Measurements from ENCODE around the gene ADAM17.

The ADAM17 gene

GRCh38 chr2:9538000-9538507 lies 17.6 kb downstream of the ADAM17 start:
- Histone ChIP-seq H3K9me3 (ENCODE audit: insufficient read depth, low read depth, low read length) (no peaks in the 10 kb centered on the region), H3F3A (ENCODE audit: low read depth) (0 out of 2 replicates have a peak, but pooled peaks cover 5% of the 10 kb centered on the region), H4K20me1 (ENCODE audit: insufficient read depth, low read length, poor library complexity, severe bottlenecking) (peaks cover 11% of the 10 kb centered on the region), H3K36me3 (ENCODE audit: insufficient read depth, low read length) (peaks cover 58% of the 10 kb centered on the region), H3K9me2 (replicated peaks; ENCODE audit: low read depth, low read length) (no peaks in the 10 kb centered on the region), H3K4me1 (ENCODE audit: insufficient read depth, low read length, poor library complexity, severe bottlenecking) (peaks cover 8% of the 10 kb centered on the region), H3K9ac (ENCODE audit: low read depth, low read length, poor library complexity, severe bottlenecking) (no peak overlapping the region), H3K4me3 (ENCODE audit: low read length, poor library complexity, severe bottlenecking) (no peak overlapping the region), H3K79me2 (ENCODE audit: insufficient read depth, low read length) (peaks cover 49% of the 10 kb centered on the region), H3K27me3 (ENCODE audit: insufficient read depth, low read length, poor library complexity, severe bottlenecking) (no peaks in the 10 kb centered on the region), H2AFZ (ENCODE audit: low read length) (no peak overlapping the region), H3K4me2 (ENCODE audit: low read depth, low read length, poor library complexity, severe bottlenecking) (no peak overlapping the region)
- TF ChIP-seq CTCF (conservative IDR thresholded peaks at IDR 0.05; ENCODE audit: low read length) (no peak), EZH2phosphoT487 (IDR thresholded peaks at IDR 0.05; ENCODE audit: borderline replicate concordance) (no peak)

DNA sequence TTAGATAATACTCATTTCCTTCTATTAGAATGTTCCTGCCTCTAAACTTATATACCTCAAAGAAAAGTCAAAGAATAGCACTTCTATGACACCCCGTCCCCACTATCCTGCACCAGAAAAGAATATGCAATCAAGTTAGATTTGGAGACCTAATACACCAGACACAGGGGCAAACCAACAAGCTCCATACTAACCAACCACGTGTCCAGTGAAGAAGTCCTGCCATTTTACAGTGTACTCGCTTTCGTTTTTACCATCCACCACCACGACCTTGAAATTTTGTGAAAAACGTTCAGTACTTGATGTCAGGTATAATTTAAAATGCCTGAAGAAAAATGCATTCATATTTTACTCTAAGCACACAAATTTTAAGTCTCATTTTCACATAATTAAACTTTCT lies 19.1 kb downstream of the ADAM17 start:
- no peak overlapping the region for H3K4me3 ChIP-seq (ENCODE audit: low read length, poor library complexity, severe bottlenecking)
- H3K9me3 ChIP-seq (ENCODE audit: insufficient read depth, low read depth, low read length) = no peaks in the 10 kb centered on the region
- no peaks in the 10 kb centered on the region for H3K9me2 ChIP-seq (replicated peaks; ENCODE audit: low read depth, low read length)
- no peak for TF ChIP-seq CTCF (conservative IDR thresholded peaks at IDR 0.05; ENCODE audit: low read length)
- no peak for TF ChIP-seq EZH2phosphoT487 (IDR thresholded peaks at IDR 0.05; ENCODE audit: borderline replicate concordance)
- peaks cover 8% of the 10 kb centered on the region for H3K4me1 ChIP-seq (ENCODE audit: insufficient read depth, low read length, poor library complexity, severe bottlenecking)
- H2AFZ ChIP-seq (ENCODE audit: low read length) = no peak overlapping the region
- peaks cover 58% of the 10 kb centered on the region for H3K36me3 ChIP-seq (ENCODE audit: insufficient read depth, low read length)
- peaks cover 36% of the 10 kb centered on the region for H3K79me2 ChIP-seq (ENCODE audit: insufficient read depth, low read length)
- H3K27me3 ChIP-seq (ENCODE audit: insufficient read depth, low read length, poor library complexity, severe bottlenecking) = no peaks in the 10 kb centered on the region
- H3F3A ChIP-seq (ENCODE audit: low read depth) = 0 out of 2 replicates have a peak, but pooled peaks cover 5% of the 10 kb centered on the region
- peaks cover 11% of the 10 kb centered on the region for H4K20me1 ChIP-seq (ENCODE audit: insufficient read depth, low read length, poor library complexity, severe bottlenecking)
- H3K9ac ChIP-seq (ENCODE audit: low read depth, low read length, poor library complexity, severe bottlenecking) = no peak overlapping the region
- no peak overlapping the region for H3K4me2 ChIP-seq (ENCODE audit: low read depth, low read length, poor library complexity, severe bottlenecking)

DNA sequence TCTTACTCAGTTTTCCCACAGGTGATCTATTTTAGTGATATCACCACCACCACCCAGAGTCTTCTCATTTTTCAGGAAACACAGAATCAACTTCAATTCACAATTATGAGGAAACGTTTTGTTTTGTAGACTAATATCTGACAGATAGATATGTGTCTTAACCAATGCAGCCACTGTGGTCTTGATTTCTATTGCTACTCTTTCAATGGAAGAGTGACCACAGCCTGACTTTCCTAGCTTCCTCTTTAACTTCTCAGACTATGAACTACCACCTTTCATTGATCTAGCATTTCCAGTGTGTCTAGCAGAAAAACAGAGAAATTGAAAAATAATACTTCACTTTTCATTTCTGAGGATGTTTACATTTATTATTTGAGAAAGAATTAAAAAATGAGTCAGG lies 20.5 kb downstream of the ADAM17 start:
- Histone ChIP-seq H3K79me2 (ENCODE audit: insufficient read depth, low read length) (peaks cover 25% of the 10 kb centered on the region), H3K36me3 (ENCODE audit: insufficient read depth, low read length) (peaks cover 53% of the 10 kb centered on the region)

More for the DNA sequence above, 20.5 kb downstream of the ADAM17 start:
- H3K9me3 ChIP-seq (ENCODE audit: insufficient read depth, low read depth, low read length) = no peaks in the 10 kb centered on the region
- H3K4me1 ChIP-seq (ENCODE audit: insufficient read depth, low read length, poor library complexity, severe bottlenecking) = peaks cover 8% of the 10 kb centered on the region
- no peaks in the 10 kb centered on the region for H3K27me3 ChIP-seq (ENCODE audit: insufficient read depth, low read length, poor library complexity, severe bottlenecking)
- 0 out of 2 replicates have a peak, but pooled peaks cover 5% of the 10 kb centered on the region for H3F3A ChIP-seq (ENCODE audit: low read depth)
- no peak for TF ChIP-seq EZH2phosphoT487 (IDR thresholded peaks at IDR 0.05; ENCODE audit: borderline replicate concordance)
- TF ChIP-seq CTCF (conservative IDR thresholded peaks at IDR 0.05; ENCODE audit: low read length) = no peak
- H4K20me1 ChIP-seq (ENCODE audit: insufficient read depth, low read length, poor library complexity, severe bottlenecking) = peaks cover 8% of the 10 kb centered on the region
- no peak overlapping the region for H3K9ac ChIP-seq (ENCODE audit: low read depth, low read length, poor library complexity, severe bottlenecking)
- no peak overlapping the region for H3K4me2 ChIP-seq (ENCODE audit: low read depth, low read length, poor library complexity, severe bottlenecking)
- H2AFZ ChIP-seq (ENCODE audit: low read length) = no peak overlapping the region
- no peaks in the 10 kb centered on the region for H3K9me2 ChIP-seq (replicated peaks; ENCODE audit: low read depth, low read length)
- H3K4me3 ChIP-seq (ENCODE audit: low read length, poor library complexity, severe bottlenecking) = no peak overlapping the region

All from Loucy (cell line).